GM18907 (cell line): Measurements from ENCODE around the gene GTF2F2.

Experiments
- ATAC-seq: cut with Tn5 transposase; IDR thresholded peaks from one replicate; pipeline ENCODE4 v1.9.1; 2021; ENCODE audit warnings: mild to moderate bottlenecking, moderate library complexity; ENCODE audit not compliant: unreplicated experiment

GTF2F2 gene, protein sequence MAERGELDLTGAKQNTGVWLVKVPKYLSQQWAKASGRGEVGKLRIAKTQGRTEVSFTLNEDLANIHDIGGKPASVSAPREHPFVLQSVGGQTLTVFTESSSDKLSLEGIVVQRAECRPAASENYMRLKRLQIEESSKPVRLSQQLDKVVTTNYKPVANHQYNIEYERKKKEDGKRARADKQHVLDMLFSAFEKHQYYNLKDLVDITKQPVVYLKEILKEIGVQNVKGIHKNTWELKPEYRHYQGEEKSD

GRCh38 chr13:45119991-45120864, at the start of gene GTF2F2:
TSS of gene GTF2F2 (plus strand) at chr13:45120510. CDS start at chr13:45120656, 146 bp downstream.
- ATAC-seq, result peak; percentile 76

GRCh38 chr13:45073809-45074208, 46.5 kb upstream of the GTF2F2 start:
- ATAC-seq, result no peak

- ATAC-seq, result no peak
These were observed 45.6 kb upstream of the GTF2F2 start for GRCh38 chr13:45074721-45075120.

DNA sequence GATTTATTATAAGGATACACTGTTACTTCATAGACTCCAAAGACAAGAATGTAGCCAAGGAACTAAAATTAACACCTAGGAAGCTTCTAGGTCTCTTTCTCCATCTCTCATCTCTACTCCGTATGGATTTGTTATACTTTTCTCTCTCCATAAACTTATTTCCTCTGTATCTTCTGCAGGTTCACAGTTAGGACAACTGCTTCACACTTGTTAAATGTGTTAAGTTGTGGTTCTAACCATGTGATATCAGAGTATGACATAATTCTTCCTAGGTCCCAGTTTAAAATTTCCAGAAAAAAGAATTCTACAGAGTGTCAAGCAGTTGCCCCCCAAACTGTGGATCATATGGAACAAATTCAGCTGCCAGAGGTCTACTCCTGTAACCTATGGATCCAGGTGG, 42.3 kb upstream of the GTF2F2 start:
- ATAC-seq, result no peak

- no peak for ATAC-seq
These were observed 37.3 kb upstream of the GTF2F2 start for GRCh38 chr13:45082964-45083363.

GRCh38 chr13:45084515-45084914, 35.8 kb upstream of the GTF2F2 start:
- ATAC-seq, result no peak

DNA sequence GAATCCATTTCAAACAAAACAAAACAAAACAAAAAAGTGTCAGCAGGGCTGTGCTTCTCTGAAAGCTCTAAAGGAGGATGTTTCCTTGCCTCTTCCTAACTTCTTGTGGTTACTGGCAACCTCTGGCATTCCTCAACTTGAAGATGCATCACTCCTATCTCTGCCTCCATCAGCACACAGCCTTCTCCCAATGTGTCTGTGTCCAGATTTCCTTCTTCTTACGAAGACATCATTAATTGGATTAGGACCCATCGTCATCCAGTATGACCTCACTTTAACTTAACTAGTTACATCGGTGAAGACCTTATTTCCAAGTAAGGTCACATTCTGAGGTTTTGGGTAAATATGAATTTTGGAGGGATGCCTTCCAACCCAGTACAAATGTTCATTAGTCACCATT, 33.8 kb upstream of the GTF2F2 start:
- no peak for ATAC-seq

GRCh38 chr13:45092663-45093062, 27.6 kb upstream of the GTF2F2 start:
- no peak for ATAC-seq

- ATAC-seq, result no peak
These were observed 19.6 kb upstream of the GTF2F2 start for GRCh38 chr13:45100573-45101262.

- ATAC-seq, result no peak
These were observed 18.8 kb upstream of the GTF2F2 start for GRCh38 chr13:45101327-45102018.

DNA sequence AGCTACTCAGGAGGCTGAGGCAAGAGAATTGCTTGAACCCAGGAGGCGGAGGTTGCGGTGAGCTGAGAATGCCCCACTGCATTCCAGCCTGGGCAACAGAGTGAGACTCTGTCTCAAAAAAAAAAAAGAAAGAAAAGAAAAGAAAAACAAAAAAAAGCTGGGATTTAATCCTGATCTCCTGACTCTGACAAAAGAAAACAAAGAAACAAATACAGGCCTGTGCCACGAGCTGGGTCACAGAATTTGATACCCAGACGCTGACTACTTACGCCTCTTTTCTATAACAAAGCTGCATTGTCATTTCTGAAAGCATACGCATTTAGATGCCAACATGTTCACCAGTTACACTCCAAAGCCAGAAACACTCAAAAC, 18.2 kb upstream of the GTF2F2 start:
- no peak for ATAC-seq

DNA sequence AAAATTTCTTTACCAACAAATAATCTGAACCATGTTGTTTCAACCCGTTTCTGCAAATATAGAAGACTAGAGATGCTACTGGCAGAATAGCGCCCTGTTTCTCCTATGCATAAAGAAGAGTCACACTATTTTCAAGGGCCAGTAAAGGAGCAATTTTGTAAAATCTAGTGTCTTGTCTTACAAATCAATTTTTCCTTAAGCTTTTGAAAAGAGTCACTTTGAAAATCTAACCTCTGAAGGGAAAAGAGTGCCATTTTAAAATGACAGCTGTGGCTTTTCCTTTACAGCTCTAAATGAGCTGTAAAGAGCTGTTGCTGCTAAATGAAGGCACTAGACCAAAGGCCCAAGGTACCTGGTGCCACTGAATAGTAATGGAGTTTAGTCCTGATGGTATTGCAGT, 16.9 kb upstream of the GTF2F2 start:
- ATAC-seq, result no peak

GRCh38 chr13:45104261-45104660, 16.0 kb upstream of the GTF2F2 start:
- ATAC-seq, result no peak

- ATAC-seq, result no peak
These were observed 14.4 kb upstream of the GTF2F2 start for GRCh38 chr13:45105895-45106294.

DNA sequence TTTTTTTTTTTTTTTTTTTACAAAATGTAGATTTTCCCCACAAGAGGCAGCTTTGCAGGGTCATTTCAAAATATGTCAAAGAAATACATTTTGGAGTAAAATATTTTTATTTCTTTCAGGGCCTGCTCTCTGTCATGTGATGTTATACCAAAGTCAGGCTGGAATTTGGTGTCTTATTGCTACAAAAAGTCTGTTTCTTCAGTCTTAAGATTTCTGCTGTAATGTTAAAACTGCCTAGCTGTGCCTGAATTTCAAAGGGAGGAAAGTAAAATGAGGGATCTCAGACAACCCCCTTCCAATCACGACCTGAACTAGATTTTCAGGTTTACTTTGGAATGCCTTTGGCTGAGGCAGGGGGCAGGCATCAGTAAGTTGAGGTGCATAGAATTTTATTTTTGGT, 12.8 kb upstream of the GTF2F2 start:
- ATAC-seq, result no peak

GRCh38 chr13:45108716-45109101, 11.6 kb upstream of the GTF2F2 start:
- ATAC-seq, result peak; percentile 25

DNA sequence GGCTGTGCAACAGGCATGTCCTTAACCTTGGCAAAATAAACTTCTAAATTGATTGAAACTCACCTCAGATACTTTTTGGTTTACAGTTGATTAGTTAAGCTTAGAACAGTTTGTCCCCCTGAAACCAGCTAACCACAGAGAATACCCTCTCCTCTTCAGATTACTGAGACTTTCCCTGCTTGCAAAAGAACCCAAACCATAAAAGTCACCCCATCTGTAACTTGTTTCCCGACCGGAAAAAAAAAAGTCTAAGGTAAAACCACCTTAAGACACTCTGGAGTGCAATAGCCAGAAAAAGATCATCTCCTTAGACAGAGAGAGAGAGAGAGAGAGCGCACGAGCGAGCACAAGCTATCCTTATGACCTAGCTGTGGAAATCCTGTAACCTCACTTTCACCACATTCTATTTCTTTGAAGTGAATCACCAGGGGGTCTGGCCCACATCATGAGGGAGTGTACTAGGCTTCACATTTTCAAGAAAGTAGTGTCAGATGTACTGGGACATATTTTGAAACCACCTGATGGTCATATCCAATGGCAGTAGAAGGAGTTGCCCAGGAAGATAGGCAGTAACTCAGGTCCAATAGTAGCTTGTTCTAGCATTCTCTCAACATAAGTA, 11.1 kb upstream of the GTF2F2 start:
- peak; percentile 90 for ATAC-seq

- ATAC-seq, result no peak
These were observed 6.8 kb upstream of the GTF2F2 start for GRCh38 chr13:45113233-45114224.

- peak; percentile 37 for ATAC-seq
These were observed 780 bp upstream of the GTF2F2 start for GRCh38 chr13:45119469-45119990.
